Esophagus muscularis mucosa (tissue), 3 donors: ENCODE measurements around the gene MAGI2.

ENCODE experiments used
- CTCF ChIP-seq, 3 experiments: fragments of 200-600 bp in 2 of 3; fragments of 450-650 bp in 1 of 3; sonication (generic) in 2 of 3; IDR thresholded peaks; one replicate each; pipeline ENCODE4 v1.5.1; 2017 to 2019; ENCODE audit warnings: antibody characterized with exemption in 3 of 3, mild to moderate bottlenecking in 2 of 3, moderate library complexity in 1 of 3
- POLR2A ChIP-seq: fragments of 450-650 bp; IDR thresholded peaks from one replicate; pipeline ENCODE4 v1.6.1; 2017; ENCODE audit warnings: antibody characterized with exemption, moderate library complexity, mild to moderate bottlenecking, low read depth

- TF ChIP-seq POLR2A (no peak), CTCF (IDR thresholded peaks at IDR 0.05) (no peak)
Observed at GRCh38 chr7:79036356-79036755, 417.1 kb downstream of the MAGI2 start.
